DND-41 (cell line): ENCODE measurements around the gene ADAM33.

Experiments used
- ATAC-seq: fragments of 200-7000 bp; cut with Tn5 transposase; 3 replicates; pipeline ENCODE4 v1.9.1; 2021; ENCODE audit warnings: low read depth; ENCODE audit not compliant: insufficient read depth
- DNase-seq: peaks from one replicate; pipeline ENCODE4 v3.0.0-alpha.2; 2020
- H2AFZ ChIP-seq: 2 replicates; pipeline ENCODE4 v1.6.0; 2012; ENCODE audit warnings: low read depth, low read length
- H3K27ac ChIP-seq: 2 replicates; pipeline ENCODE4 v1.5.1; 2012; ENCODE audit warnings: low read length, inconsistent platforms
- H3K27me3 ChIP-seq: fragments of 200-600 bp; sonication (generic); 2 replicates; pipeline ENCODE4 v1.6.0; 2012; ENCODE audit warnings: low read length, mild to moderate bottlenecking, inconsistent platforms; ENCODE audit not compliant: insufficient read depth, poor library complexity
- H3K36me3 ChIP-seq: 2 replicates; pipeline ENCODE4 v1.5.1; 2012; ENCODE audit warnings: low read length, inconsistent platforms; ENCODE audit not compliant: insufficient read depth
- H3K4me1 ChIP-seq: 2 replicates; pipeline ENCODE4 v1.5.1; 2012; ENCODE audit warnings: mild to moderate bottlenecking, low read length; ENCODE audit not compliant: insufficient read depth
- H3K4me2 ChIP-seq: 2 replicates; pipeline ENCODE4 v1.6.0; 2012; ENCODE audit warnings: mild to moderate bottlenecking, moderate library complexity, low read length, inconsistent platforms; ENCODE audit not compliant: insufficient read depth
- H3K4me3 ChIP-seq, 2 experiments: fragments of 200-600 bp in 1 of 2; shearing (Covaris generic) in 1 of 2; 2 replicates each; pipeline ENCODE4 v1.5.1; 2012 to 2016; ENCODE audit warnings: inconsistent platforms in 2 of 2, low read length in 2 of 2, mild to moderate bottlenecking in 2 of 2, low read depth in 1 of 2, moderate library complexity in 1 of 2
- H3K79me2 ChIP-seq: 2 replicates; pipeline ENCODE4 v1.6.0; 2012; ENCODE audit warnings: low read length, inconsistent platforms; ENCODE audit not compliant: insufficient read depth
- H3K9ac ChIP-seq: 2 replicates; pipeline ENCODE4 v1.6.0; 2012; ENCODE audit warnings: low read depth, mild to moderate bottlenecking, inconsistent platforms, low read length, moderate library complexity
- H3K9me3 ChIP-seq: 2 replicates; pipeline ENCODE4 v1.5.1; 2012; ENCODE audit warnings: low read length, moderate library complexity, mild to moderate bottlenecking, inconsistent platforms; ENCODE audit not compliant: insufficient read depth, severe bottlenecking
- H4K20me1 ChIP-seq: 2 replicates; pipeline ENCODE4 v1.6.0; 2012; ENCODE audit warnings: low read length; ENCODE audit not compliant: insufficient read depth
- EZH2 ChIP-seq: IDR thresholded peaks from 3 replicates; pipeline ENCODE4 v1.6.1; 2012; ENCODE audit warnings: borderline replicate concordance, low read depth, mild to moderate bottlenecking, moderate library complexity, low read length, inconsistent platforms; ENCODE audit not compliant: severe bottlenecking
- TF ChIP-seq, protein P1 (sequence below): IDR thresholded peaks from 2 replicates; pipeline ENCODE4 v1.5.1; 2012; ENCODE audit warnings: borderline replicate concordance, low read length, moderate library complexity, mild to moderate bottlenecking; ENCODE audit not compliant: poor library complexity, severe bottlenecking; ENCODE audit errors: extremely low read depth

ADAM33 gene

DNA sequence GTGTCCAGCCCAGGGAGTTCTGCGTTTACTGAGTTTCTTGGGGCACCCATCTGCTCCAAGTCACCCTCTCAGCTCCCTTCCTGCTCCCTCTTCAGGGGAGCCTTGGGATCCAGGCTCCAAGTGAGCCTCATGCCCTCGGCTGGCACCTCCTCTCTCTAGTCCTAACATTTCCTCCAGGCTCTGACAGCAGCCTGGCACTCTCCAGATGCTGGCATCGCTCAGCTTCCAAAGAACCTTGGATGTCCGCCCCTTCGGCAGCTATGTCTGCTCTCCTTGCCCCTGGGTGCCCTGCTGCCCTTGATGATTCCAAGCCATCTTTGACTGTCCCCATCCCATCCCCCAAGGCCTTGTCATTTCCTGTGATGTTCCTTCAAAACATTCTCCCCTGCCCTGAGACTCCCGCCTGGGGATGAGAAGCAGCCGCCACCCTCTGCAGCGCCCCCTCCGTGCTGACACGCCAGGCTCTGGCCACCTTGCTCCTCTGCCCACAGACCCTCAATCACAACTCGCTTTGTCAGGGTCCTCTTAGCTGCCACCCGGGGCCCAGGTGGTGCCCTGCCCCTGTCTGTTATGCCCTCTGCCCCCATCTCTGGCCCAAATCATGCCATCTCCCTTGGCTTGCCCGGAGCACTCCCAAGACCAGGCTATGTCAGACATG, 12.0 kb downstream of the ADAM33 start:
- no peaks in the 10 kb centered on the region for H3K9me3 ChIP-seq
- H3K36me3 ChIP-seq = no peaks in the 10 kb centered on the region
- DNase-seq (no peak), ATAC-seq (no peak)
- TF ChIP-seq, protein P1, sequence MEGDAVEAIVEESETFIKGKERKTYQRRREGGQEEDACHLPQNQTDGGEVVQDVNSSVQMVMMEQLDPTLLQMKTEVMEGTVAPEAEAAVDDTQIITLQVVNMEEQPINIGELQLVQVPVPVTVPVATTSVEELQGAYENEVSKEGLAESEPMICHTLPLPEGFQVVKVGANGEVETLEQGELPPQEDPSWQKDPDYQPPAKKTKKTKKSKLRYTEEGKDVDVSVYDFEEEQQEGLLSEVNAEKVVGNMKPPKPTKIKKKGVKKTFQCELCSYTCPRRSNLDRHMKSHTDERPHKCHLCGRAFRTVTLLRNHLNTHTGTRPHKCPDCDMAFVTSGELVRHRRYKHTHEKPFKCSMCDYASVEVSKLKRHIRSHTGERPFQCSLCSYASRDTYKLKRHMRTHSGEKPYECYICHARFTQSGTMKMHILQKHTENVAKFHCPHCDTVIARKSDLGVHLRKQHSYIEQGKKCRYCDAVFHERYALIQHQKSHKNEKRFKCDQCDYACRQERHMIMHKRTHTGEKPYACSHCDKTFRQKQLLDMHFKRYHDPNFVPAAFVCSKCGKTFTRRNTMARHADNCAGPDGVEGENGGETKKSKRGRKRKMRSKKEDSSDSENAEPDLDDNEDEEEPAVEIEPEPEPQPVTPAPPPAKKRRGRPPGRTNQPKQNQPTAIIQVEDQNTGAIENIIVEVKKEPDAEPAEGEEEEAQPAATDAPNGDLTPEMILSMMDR = no peak
- no peak for TF ChIP-seq EZH2
- H4K20me1 ChIP-seq = peaks cover 22% of the 10 kb centered on the region
- H3K4me2 ChIP-seq = no peak overlapping the region
- no peaks in the 10 kb centered on the region for H3K4me1 ChIP-seq
- peaks cover 4% of the 10 kb centered on the region for H3K27me3 ChIP-seq
- no peak overlapping the region for H2AFZ ChIP-seq
- no peak overlapping the region for H3K9ac ChIP-seq
- no peaks in the 10 kb centered on the region for H3K79me2 ChIP-seq
- H3K27ac ChIP-seq = no peak overlapping the region
- no peak overlapping the region for H3K4me3 ChIP-seq

GRCh38 chr20:3667434-3668037, 14.3 kb downstream of the ADAM33 start:
- H3K4me2 ChIP-seq = no peak overlapping the region
- no peaks in the 10 kb centered on the region for H3K79me2 ChIP-seq
- H3K4me3 ChIP-seq = no peak overlapping the region
- peaks cover 4% of the 10 kb centered on the region for H3K27me3 ChIP-seq
- H3K9me3 ChIP-seq = no peaks in the 10 kb centered on the region
- DNase-seq (no peak), ATAC-seq (no peak)
- H3K4me1 ChIP-seq = no peaks in the 10 kb centered on the region
- H4K20me1 ChIP-seq = peaks cover 18% of the 10 kb centered on the region
- H3K27ac ChIP-seq = no peak overlapping the region
- H2AFZ ChIP-seq = no peak overlapping the region
- no peak overlapping the region for H3K9ac ChIP-seq
- H3K36me3 ChIP-seq = no peaks in the 10 kb centered on the region
- no peak for TF ChIP-seq EZH2
- TF ChIP-seq, protein P1 = no peak

DNA sequence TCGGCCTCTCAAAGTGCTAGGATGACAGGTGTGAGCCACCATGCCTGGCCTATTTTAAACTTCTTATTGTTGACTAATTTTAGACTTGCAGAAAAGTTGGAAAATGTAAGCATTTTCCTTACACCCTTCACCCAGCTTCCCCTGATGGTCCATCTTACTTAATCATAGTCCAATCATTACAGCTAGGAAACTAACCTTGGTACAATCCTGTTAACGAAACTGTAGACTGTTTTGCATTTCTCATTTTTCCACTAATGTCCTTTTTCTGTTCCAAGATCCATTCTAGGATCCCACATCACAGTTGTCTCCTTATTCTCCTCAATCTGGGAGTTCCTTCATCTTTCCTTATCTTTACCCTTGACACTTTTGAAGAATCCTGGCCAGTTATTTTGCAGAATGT, 18.0 kb downstream of the ADAM33 start:
- ATAC-seq = no peak
- no peaks in the 10 kb centered on the region for H3K79me2 ChIP-seq

More for the DNA sequence above, 18.0 kb downstream of the ADAM33 start:
- no peak for DNase-seq
- Histone ChIP-seq H3K4me2 (no peak overlapping the region), H2AFZ (no peak overlapping the region), H3K27ac (no peak overlapping the region), H3K36me3 (no peaks in the 10 kb centered on the region), H4K20me1 (no peaks in the 10 kb centered on the region), H3K9ac (no peak overlapping the region), H3K4me3 (no peak overlapping the region), H3K4me1 (no peaks in the 10 kb centered on the region), H3K9me3 (no peaks in the 10 kb centered on the region), H3K27me3 (no peaks in the 10 kb centered on the region)
- TF ChIP-seq, protein P1 = no peak
- TF ChIP-seq EZH2 = no peak
